Mesenchymal stem cell (in vitro differentiated cells and primary cell): ENCODE data around the gene NUDT17. TPM values are rescaled to one million over a fixed set of nuclear protein-coding genes. Genes with fewer than 3 reads are reported as not detected.
A peak's percentile ranks its signal among the peaks of the same experiment; 100 is the strongest.

Source experiments
- DNase-seq: peaks from one replicate; pipeline ENCODE4 v3.0.0-alpha.2; 2013
- H2AFZ ChIP-seq: one replicate; pipeline ENCODE4 v1.6.1; 2013; ENCODE audit warnings: low read depth, mild to moderate bottlenecking, control low read depth, inconsistent platforms, low read length, moderate library complexity
- H2AK5ac ChIP-seq: 2 replicates; pipeline ENCODE4 v1.6.1; 2013; ENCODE audit warnings: low read length, moderate library complexity, mild to moderate bottlenecking, inconsistent platforms; ENCODE audit not compliant: severe bottlenecking
- H2BK120ac ChIP-seq: one replicate; pipeline ENCODE4 v1.6.1; 2013; ENCODE audit warnings: low read depth, mild to moderate bottlenecking, inconsistent platforms, low read length, moderate library complexity
- H2BK12ac ChIP-seq, 2 experiments: one replicate each; pipeline ENCODE4 v1.6.1; 2013; ENCODE audit warnings: inconsistent platforms in 2 of 2, low read length in 2 of 2, mild to moderate bottlenecking in 2 of 2, moderate library complexity in 2 of 2, control low read depth in 1 of 2
- H2BK15ac ChIP-seq: one replicate; pipeline ENCODE4 v1.6.1; 2013; ENCODE audit warnings: mild to moderate bottlenecking, low read depth, inconsistent platforms; ENCODE audit not compliant: poor library complexity, severe bottlenecking
- H2BK5ac ChIP-seq: 2 replicates; pipeline ENCODE4 v1.6.1; 2013; ENCODE audit warnings: low read depth, mild to moderate bottlenecking, low read length, control low read depth, inconsistent platforms; ENCODE audit not compliant: poor library complexity, severe bottlenecking
- H3K14ac ChIP-seq, 2 experiments: one replicate each; pipeline ENCODE4 v1.6.1; 2013; ENCODE audit warnings: inconsistent platforms in 2 of 2, low read length in 2 of 2, control low read depth in 1 of 2, mild to moderate bottlenecking in 1 of 2, moderate library complexity in 1 of 2
- H3K18ac ChIP-seq, 2 experiments: one replicate each; pipeline ENCODE4 v1.6.1; 2013; ENCODE audit warnings: inconsistent platforms in 2 of 2, low read length in 2 of 2, control low read depth in 1 of 2, low read depth in 1 of 2, mild to moderate bottlenecking in 1 of 2
- H3K23ac ChIP-seq, 2 experiments: one replicate each; pipeline ENCODE4 v1.6.1; 2013; ENCODE audit warnings: inconsistent platforms in 2 of 2, low read length in 2 of 2, mild to moderate bottlenecking in 2 of 2, moderate library complexity in 2 of 2, control low read depth in 1 of 2
- H3K27ac ChIP-seq: 2 replicates; pipeline ENCODE4 v1.5.1; 2013; ENCODE audit warnings: mild to moderate bottlenecking, moderate library complexity, low read length, control low read depth, inconsistent platforms; ENCODE audit not compliant: poor library complexity, severe bottlenecking
- H3K27me3 ChIP-seq, 2 experiments: 2 replicates each; pipeline versions ENCODE4 v1.6.1 to v1.7.0; 2013; ENCODE audit warnings: low read length in 2 of 2, mild to moderate bottlenecking in 2 of 2, moderate library complexity in 2 of 2, control low read depth in 1 of 2, inconsistent platforms in 1 of 2; ENCODE audit not compliant: control insufficient read depth in 1 of 2, insufficient read depth in 1 of 2
- H3K36me3 ChIP-seq, 2 experiments: 2 replicates each; pipeline versions ENCODE4 v1.6.1 to v1.7.0; 2013; ENCODE audit warnings: low read length in 2 of 2, control low read depth in 1 of 2, inconsistent platforms in 1 of 2, low read depth in 1 of 2, mild to moderate bottlenecking in 1 of 2; ENCODE audit not compliant: insufficient read depth in 2 of 2, control insufficient read depth in 1 of 2
- H3K4ac ChIP-seq, 2 experiments: one replicate each; pipeline ENCODE4 v1.6.1; 2013; ENCODE audit warnings: inconsistent platforms in 2 of 2, low read length in 2 of 2, mild to moderate bottlenecking in 2 of 2, moderate library complexity in 2 of 2, control low read depth in 1 of 2, low read depth in 1 of 2
- H3K4me1 ChIP-seq: 2 replicates; pipeline ENCODE4 v1.6.1; 2013; ENCODE audit warnings: low read depth, low read length, control low read depth; ENCODE audit not compliant: control insufficient read depth, insufficient read depth
- H3K4me2 ChIP-seq: 2 replicates; pipeline ENCODE4 v1.6.1; 2013; ENCODE audit warnings: low read length, mild to moderate bottlenecking, inconsistent platforms; ENCODE audit not compliant: poor library complexity, severe bottlenecking
- H3K4me3 ChIP-seq, 2 experiments: 2 replicates each; pipeline versions ENCODE4 v1.5.1 to v1.7.0; 2013; ENCODE audit warnings: low read length in 2 of 2, mild to moderate bottlenecking in 2 of 2, control low read depth in 1 of 2, low read depth in 1 of 2; ENCODE audit not compliant: insufficient read depth in 1 of 2
- H3K79me1 ChIP-seq: replicated peaks from 2 replicates; pipeline ENCODE4 v1.6.1; 2013; ENCODE audit warnings: mild to moderate bottlenecking, control low read depth, low read length, inconsistent platforms; ENCODE audit not compliant: poor library complexity, severe bottlenecking
- H3K9ac ChIP-seq: 2 replicates; pipeline ENCODE4 v1.7.0; 2013; ENCODE audit warnings: mild to moderate bottlenecking, low read length, moderate library complexity
- H3K9me3 ChIP-seq: 2 replicates; pipeline ENCODE4 v1.7.0; 2013; ENCODE audit warnings: mild to moderate bottlenecking, low read length; ENCODE audit not compliant: control insufficient read depth
- H4K8ac ChIP-seq: one replicate; pipeline ENCODE4 v1.6.1; 2013; ENCODE audit warnings: inconsistent platforms, mild to moderate bottlenecking, low read length, moderate library complexity
- H4K91ac ChIP-seq: one replicate; pipeline ENCODE4 v1.6.1; 2013; ENCODE audit warnings: mild to moderate bottlenecking, low read length, inconsistent platforms
- WGBS: methylation state at CpG from one replicate; pipeline ENCODE4 v1.1.7; 2013; ENCODE audit warnings: mixed read lengths; 5-methylcytosine and 5-hydroxymethylcytosine counted together
- polyA plus RNA-seq, 2 experiments: library from polyadenylated mRNA; stranded (reverse); fragments of 200-250 nt; gene quantifications; one replicate each; pipeline ENCODE4 v1.2.3, GENCODE V29; 2013

The NUDT17 gene
- polyA plus RNA-seq (2013, experiment 1 of 2), result 4.0 TPM
- polyA plus RNA-seq (2013, experiment 2 of 2), result 4.3 TPM

- Histone ChIP-seq H3K27me3 (no peaks in the 10 kb centered on the region), H4K8ac (peak within 1 kb of the TSS; percentile 99), H3K4me2 (peak within 1 kb of the TSS; percentile 92), H3K27ac (peak within 1 kb of the TSS; percentile 54), H3K4ac (peak within 1 kb of the TSS; percentile 94 to 98), H4K91ac (peak within 1 kb of the TSS; percentile 96), H2AFZ (peak within 1 kb of the TSS; percentile 78), H3K9ac (peak within 1 kb of the TSS; percentile 87), H3K18ac (peak within 1 kb of the TSS; percentile 95 to 97), H3K4me3 (peak within 1 kb of the TSS; percentile 64 to 81), H2BK15ac (peak within 1 kb of the TSS; percentile 86), H3K9me3 (no peaks in the 10 kb centered on the region), H2BK12ac (peak within 1 kb of the TSS in 1 of 2 experiments; percentile 28), H2BK120ac (peak within 1 kb of the TSS; percentile 64), H2BK5ac (peak within 1 kb of the TSS; percentile 50), H3K36me3 (peaks cover 39 to 68% of the 10 kb centered on the region in 2 experiments), H2AK5ac (peak within 1 kb of the TSS; percentile 49), H3K23ac (peak within 1 kb of the TSS in 1 of 2 experiments; percentile 94), H3K4me1 (peaks cover 20% of the 10 kb centered on the region), H3K79me1 (peaks cover 2% of the 10 kb centered on the region), H3K14ac (peak within 1 kb of the TSS in 1 of 2 experiments; percentile 22)
- WGBS, result 6% methylated on average over 40 of the region's 50 CpGs
- peak; percentile 80 for DNase-seq
Measured at GRCh38 chr1:145845514-145846161, at the start of gene NUDT17. Gene NUDT17 (plus strand): TSS chr1:145845630. CDS start chr1:145845641, 11 bp downstream.

- H3K14ac ChIP-seq, result no peak overlapping the region
- H2BK15ac ChIP-seq, result no peak overlapping the region
Measured at GRCh38 chr1:145796753-145797152, 48.7 kb upstream of the NUDT17 start.

GRCh38 chr1:145799806-145800205, 45.6 kb upstream of the NUDT17 start:
- Histone ChIP-seq H3K9ac (no peak overlapping the region), H2AFZ (no peak overlapping the region), H3K27ac (no peak overlapping the region), H4K8ac (no peak overlapping the region), H3K79me1 (peaks cover 8% of the 10 kb centered on the region), H3K4me2 (no peak overlapping the region), H2BK120ac (no peak overlapping the region), H3K27me3 (no peaks in the 10 kb centered on the region), H2BK12ac (no peak overlapping the region), H3K23ac (no peak overlapping the region), H3K36me3 (peaks cover 4 to 6% of the 10 kb centered on the region in 2 experiments), H3K4me1 (peaks cover 4% of the 10 kb centered on the region), H2AK5ac (no peak overlapping the region), H2BK5ac (no peak overlapping the region), H3K14ac (no peak overlapping the region), H3K4me3 (no peak overlapping the region), H4K91ac (no peak overlapping the region), H3K9me3 (peaks cover 9% of the 10 kb centered on the region), H3K18ac (peak overlapping the region in 1 of 2 experiments; percentile 34), H2BK15ac (no peak overlapping the region), H3K4ac (no peak overlapping the region)
- DNase-seq, result no peak
- WGBS, result 100% methylated on average over 1 of the region's 2 CpGs

More at GRCh38 chr1:145796753-145797152, 48.7 kb upstream of the NUDT17 start:
- no peak overlapping the region for H2AK5ac ChIP-seq
- H3K4me2 ChIP-seq, result no peak overlapping the region
- H3K9me3 ChIP-seq, result peaks cover 9% of the 10 kb centered on the region
- no peak overlapping the region for H2BK12ac ChIP-seq
- no peak overlapping the region for H2BK120ac ChIP-seq
- no peak for DNase-seq
- H3K27ac ChIP-seq, result no peak overlapping the region
- no peak overlapping the region for H3K23ac ChIP-seq
- H3K9ac ChIP-seq, result no peak overlapping the region
- H3K36me3 ChIP-seq, result peaks cover 7 to 23% of the 10 kb centered on the region in 2 experiments
- H3K4me3 ChIP-seq, result no peak overlapping the region
- H3K4ac ChIP-seq, result no peak overlapping the region
- 64% methylated on average over 1 of the region's 1 CpG for WGBS
- H2AFZ ChIP-seq, result no peak overlapping the region
- H4K91ac ChIP-seq, result no peak overlapping the region
- no peak overlapping the region for H2BK5ac ChIP-seq
- peaks cover 6% of the 10 kb centered on the region for H3K4me1 ChIP-seq
- peaks cover 15% of the 10 kb centered on the region for H3K79me1 ChIP-seq
- no peak overlapping the region for H3K18ac ChIP-seq
- no peak overlapping the region for H4K8ac ChIP-seq
- H3K27me3 ChIP-seq, result no peaks in the 10 kb centered on the region

- H3K14ac ChIP-seq, result no peak overlapping the region
- no CpG with 5 or more reads among the region's 3 CpGs for WGBS
- no peak overlapping the region for H3K23ac ChIP-seq
- no peak overlapping the region for H2BK12ac ChIP-seq
- no peak overlapping the region for H3K4me3 ChIP-seq
- no peak overlapping the region for H3K9ac ChIP-seq
- H3K27ac ChIP-seq, result peak overlapping the region; percentile 53
- H2AK5ac ChIP-seq, result no peak overlapping the region
- H3K18ac ChIP-seq, result no peak overlapping the region
- H3K4ac ChIP-seq, result no peak overlapping the region
- no peaks in the 10 kb centered on the region for H3K79me1 ChIP-seq
- no peak for DNase-seq
- H2BK5ac ChIP-seq, result no peak overlapping the region
- H3K4me2 ChIP-seq, result no peak overlapping the region
- H2BK15ac ChIP-seq, result no peak overlapping the region
- H3K27me3 ChIP-seq, result no peaks in the 10 kb centered on the region
- no peaks in the 10 kb centered on the region for H3K9me3 ChIP-seq
- H2AFZ ChIP-seq, result no peak overlapping the region
- H4K8ac ChIP-seq, result no peak overlapping the region
- no peaks in the 10 kb centered on the region for H3K36me3 ChIP-seq
- no peak overlapping the region for H4K91ac ChIP-seq
- H2BK120ac ChIP-seq, result no peak overlapping the region
- H3K4me1 ChIP-seq, result peaks cover 5% of the 10 kb centered on the region
Measured at GRCh38 chr1:145804235-145805045, 41.0 kb upstream of the NUDT17 start.
